DLD1 (cell line): Measurements from ENCODE around the gene XG.
"Not testable (repeated sequence)": the region's sequence is repeated elsewhere in the genome, so short reads cannot be mapped to it uniquely, and the experiment has no call there.

ENCODE experiments used
- in situ Hi-C: cut with HindIII; loops from 2 replicates; pipeline ENCODE4 v1.10.0; 2017; ENCODE audit warnings: low sequenced_read_pairs

Gene XG

DNA sequence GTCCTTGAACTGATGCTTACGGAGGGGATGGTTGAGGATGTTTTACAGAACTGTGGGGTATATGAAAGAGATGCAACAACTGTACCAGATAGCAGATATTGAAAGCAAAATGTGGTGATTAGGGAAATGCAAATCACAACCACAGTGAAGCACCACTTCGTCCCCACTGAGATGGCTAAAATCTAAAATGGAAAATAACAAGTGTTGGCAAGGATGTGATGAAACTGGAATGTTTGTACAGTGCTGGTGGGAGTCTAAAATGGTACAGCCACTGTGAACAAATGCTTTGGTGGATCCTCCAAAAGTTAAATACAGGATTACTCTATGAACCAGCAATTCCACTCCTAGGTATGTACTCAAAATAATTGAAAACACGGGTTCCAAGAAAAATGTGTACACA, 22.9 kb downstream of the XG start:
- in situ Hi-C loops, result no loop called here

DNA sequence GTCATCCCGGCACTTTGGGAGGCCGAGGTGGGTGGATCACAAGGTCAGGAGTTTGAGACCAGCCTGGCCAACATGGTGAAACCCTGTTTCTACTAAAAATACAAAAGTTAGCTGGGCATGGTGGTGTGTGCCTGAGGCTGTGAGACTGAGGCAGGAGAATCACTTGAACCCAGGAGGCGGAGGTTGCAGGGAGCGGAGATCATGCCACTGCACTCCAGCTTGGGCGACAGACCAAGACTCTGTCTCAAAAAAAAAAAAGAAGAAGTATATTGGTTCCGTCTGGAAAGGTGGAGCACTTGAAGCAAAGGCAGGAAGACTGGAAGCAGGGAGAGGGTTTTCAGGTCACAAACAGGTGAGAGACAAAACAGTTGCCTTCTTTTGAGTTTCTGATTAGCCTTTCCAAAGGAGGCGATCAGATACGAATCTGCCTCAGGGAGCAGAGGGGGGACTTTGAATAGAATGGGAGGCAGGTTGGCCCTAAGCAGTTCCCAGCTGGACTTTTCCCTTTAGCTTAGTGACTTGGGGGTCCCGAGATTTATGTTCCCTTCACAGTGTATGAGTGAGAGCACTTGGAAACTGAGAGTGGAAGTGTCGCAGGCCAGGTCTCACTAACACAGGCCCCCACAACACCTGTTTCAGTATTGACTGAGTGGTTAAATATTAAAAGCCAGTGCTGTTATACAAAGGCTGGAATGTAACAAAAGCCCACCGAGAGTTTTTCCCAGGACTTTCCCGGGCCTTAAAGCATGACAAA, 28.8 kb downstream of the XG start:
- in situ Hi-C loops, result not testable (repeated sequence)

DNA sequence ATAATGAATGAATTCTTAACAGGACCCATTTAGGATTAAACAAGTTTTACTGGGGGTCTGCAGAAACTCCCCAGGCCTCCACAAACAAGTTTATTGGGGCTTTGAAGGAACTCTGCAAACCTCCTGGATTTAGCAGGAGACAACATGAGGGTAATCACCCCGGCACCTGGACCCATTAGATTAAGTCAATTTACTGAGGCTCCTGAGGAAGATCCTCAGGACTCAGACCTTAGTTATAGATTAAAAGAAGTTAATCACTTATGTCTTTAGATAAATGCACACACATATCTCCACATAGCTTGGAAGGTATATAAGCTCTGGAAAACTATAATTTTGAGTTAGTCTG, 29.4 kb downstream of the XG start:
- in situ Hi-C loops, result no loop called here

DNA sequence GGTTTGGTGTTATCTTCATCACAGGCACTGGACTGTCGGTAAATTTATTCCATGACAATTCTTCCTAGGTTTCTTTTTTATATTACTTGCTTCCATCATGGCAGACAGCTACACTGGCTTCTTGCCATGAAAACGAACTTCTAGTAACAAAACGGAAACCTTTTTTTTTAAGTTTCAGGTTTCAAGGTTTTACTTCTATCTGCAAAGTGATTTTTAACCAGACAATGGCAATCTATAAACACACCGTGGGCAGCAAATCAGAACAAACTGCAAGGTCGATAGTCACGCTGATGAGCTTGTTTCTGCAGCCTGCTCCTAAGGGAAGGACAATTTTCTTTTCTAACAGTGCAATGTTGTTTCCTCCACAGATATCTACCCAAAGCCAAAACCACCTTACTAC, 29.9 kb downstream of the XG start:
- in situ Hi-C loops, result no loop called here

DNA sequence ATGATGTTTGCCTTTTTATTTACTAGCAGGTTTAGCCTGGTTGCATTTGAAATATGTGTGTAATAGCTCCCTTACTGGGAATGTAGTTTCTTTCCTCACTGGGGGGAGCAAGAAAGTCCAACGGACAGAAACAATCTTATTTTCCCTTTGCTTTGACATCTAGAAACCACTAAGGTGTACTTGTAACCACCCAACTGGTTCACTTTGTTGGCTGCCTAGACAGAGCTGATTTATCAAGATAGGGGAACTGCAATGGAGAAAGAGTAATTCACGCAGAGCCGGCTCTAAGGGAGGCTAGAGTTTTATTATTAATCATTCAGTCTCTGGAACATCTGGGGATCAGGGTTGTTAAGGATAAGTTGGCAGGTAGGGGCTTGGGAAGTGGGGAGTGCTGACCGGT, 30.3 kb downstream of the XG start:
- in situ Hi-C loops, result no loop called here

DNA sequence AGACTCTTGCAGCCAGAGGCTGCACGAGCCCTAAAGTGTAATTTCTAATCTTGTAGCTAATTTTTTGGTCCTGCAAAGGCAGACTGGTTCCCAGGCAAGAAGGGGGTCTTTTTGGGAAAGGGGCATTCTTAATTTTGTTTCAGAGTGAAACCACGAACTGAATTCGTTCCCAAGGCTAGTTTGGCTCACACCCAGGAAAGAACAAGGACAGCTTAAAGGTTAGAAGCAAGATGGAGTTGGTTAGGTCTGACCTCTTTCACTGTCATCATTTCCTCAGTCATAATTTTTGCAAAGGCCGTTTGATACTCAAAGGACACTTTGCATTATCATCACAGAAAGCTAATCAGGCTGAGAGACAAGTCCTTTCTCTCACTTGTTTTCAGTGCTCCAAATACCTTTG, 30.9 kb downstream of the XG start:
- in situ Hi-C loops, result no loop called here

DNA sequence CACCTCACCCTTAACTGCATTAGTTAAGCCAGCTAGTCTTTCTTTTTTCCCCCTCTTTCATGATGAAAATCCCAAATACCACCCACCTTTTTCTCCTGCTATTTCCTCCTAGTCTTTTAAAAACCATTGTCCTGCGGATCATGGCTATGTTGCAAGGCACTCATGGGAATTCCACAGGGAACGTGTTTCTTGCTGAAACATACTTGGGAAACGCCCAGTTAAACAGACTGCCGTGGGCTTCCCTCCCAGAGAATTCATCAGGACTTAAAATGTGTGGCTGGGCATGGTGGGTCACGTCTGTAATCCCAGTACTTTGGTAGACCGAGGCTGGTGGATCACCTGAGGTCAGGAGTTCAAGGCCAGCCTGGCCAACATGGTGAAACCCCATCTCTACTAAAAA, 32.2 kb downstream of the XG start:
- in situ Hi-C loops, result no loop called here

DNA sequence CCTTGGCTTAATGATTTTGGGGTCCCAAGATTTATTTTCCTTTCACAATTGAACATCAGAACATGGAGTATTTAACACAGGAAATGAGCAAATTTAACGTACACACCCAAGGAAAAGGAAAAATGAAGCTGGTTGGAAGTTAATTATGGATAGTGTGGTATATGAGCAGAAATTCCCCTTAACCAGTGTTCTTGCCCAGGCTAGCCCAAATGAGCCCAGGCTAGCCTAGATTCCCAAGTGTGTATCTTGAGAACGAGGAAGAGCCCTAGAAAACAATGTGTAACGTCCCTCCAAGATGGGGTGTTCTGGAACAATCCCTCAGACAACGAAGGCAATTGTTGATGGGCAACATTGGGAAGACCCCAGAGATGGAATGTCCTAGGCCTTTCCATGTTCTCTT, 33.7 kb downstream of the XG start:
- in situ Hi-C loops, result no loop called here

DNA sequence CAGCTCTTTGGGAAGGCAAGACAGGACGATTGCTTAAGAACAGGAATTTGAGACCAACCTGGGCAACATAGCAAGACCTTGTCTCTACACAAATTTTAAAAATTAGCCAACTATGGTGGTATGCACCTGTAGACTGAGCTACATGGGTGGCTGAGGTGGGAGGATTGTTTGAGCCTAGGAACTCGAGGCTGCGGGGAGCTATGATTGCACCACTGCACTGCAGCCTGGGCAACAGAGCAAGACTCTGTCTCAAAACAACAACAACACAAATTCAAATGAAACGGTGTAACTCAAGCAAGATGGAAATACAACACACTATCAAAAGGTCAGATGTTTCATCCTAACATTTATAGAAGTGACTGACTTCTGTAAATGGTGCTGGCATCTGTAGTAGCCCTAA, 37.1 kb downstream of the XG start:
- in situ Hi-C loops, result no loop called here

DNA sequence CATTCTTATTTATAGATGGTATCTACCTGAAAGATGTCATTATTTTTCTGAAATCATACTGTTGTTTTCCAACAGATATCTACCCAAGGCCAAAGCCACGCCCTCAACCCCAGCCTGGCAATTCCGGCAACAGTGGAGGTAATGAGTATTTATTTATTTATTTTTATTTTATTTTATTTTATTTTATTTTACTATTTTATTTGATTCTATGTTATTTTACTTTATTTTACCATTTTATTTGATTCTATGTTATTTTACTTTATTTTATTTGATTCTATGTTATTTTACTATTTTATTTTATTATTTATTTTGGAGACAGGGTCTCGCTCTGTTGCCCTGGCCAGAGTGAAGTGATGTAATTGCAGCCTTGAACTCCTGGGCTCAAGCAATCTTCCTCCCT, 37.7 kb downstream of the XG start:
- in situ Hi-C loops, result no loop called here

DNA sequence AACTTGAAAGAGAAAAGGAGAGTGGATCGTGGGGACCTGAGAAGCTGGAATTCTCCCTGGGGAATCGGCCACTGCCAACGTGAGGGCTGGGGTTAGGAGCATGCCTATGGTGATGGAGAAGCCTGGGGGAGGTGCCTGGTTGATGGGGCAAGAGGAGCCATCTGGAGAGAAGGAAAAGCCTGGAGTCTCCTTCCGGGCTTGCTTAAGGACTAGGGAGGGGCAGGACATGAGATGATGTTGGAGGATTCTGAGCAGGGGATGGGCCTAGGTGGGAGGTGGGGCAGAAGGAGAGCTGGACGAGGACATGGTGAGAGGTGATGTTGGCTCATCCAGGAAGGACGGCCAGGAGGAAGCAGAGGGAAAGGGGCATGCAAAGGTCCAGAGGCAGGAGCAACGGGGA, 41.9 kb downstream of the XG start:
- in situ Hi-C loops, result no loop called here

DNA sequence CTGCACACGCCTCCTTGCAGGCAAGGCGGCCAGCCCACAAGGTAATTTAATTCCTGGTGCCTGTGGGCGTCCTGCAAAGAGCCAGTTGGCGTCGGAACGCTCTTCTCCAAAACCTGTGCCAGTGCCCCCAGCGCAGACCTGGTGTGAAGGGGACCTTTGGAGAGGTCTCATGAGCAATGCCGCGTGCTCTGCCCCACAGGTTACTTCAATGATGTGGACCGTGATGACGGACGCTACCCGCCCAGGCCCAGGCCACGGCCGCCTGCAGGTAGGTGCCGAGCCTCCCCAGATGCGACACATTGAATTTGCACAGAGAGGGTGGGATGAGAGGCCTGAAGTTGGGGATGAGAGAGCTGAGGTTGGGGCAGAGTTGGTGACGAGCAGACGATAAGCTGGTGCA, 42.5 kb downstream of the XG start:
- in situ Hi-C loops, result no loop called here

DNA sequence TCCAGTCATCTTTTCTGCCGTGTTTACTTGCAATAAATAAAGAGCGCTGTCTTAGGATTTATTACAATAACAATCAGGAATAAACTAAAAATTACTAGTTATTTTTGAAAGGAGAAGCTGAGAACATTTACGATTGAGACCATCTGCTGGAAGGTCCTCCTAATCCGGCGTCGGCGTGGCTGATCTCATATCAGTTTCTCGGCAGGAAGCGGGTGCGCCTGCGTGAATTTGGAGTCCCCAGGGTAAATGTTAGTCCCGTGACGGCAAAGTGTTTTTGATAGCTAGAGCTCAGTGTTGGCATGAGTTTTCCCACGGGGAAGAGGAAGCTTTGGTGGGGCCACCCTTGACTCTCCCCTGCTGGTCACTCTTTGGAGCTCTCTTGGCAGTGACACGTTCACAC, 45.0 kb downstream of the XG start:
- in situ Hi-C loops, result not testable (repeated sequence)

DNA sequence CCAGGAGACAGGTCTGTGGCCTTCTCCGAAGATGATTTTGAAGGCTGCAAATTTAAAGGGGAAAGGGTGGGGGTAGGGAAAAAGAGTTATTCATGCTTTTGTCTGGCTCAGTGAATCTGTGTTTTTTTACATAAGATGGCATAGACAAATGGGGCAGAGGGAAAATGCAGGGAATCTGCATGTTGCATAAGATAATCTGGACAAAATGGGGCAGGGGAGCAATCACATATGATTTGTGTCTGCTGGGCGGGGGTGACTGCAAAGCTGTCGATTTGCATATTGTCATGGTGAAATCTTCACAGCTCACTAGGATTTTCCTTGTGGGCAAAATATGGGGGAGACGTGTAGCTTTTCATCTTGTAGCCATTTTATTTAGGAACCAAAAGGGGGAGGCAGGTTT, 47.5 kb downstream of the XG start:
- in situ Hi-C loops, result no loop called here

DNA sequence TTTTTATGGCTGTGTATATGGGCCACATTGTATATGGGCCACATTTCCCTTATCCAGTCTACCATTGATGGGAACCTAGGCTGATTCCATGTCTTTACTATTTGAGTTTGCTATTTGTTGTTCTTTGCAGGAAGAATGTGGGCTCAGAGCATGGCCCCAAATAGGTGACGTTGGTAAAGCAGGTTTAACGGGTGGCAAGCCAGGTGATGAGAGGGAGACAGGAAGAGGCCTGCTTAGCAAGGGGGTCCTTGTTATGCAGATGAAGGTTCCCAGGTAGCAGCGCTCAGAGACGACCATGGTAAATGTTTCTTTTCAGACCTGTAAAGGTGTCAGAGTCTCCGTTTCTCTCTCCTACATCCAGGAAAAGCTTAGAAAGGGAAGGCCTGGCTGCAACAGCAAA, 48.1 kb downstream of the XG start:
- in situ Hi-C loops, result loop anchor here (25.0 kb wide), 1 partner anchor 113 kb away; the partner anchor contains the start of gene CD99

DNA sequence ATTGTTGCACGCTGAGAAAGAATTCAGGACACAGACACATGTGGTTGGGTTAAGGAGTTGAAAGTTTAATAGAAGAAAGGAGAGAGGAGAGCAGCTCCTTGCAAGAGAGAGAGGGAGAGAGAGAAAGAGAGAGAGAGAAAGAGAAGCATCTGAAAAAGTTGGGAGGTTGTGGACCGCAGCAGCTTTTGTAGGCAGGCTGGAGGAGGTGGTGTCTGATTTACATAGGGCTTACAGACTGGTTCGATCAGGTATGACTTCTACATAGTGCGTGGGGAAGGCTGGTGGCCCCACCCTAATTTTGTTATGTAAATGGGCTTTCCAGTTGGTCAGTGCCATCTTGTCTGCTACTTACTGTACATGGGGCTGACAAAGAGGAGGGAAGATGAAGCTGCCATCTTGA, 49.4 kb downstream of the XG start:
- in situ Hi-C loops, result loop anchor here (25.0 kb wide), 1 partner anchor 114 kb away; the partner anchor contains the start of gene CD99

DNA sequence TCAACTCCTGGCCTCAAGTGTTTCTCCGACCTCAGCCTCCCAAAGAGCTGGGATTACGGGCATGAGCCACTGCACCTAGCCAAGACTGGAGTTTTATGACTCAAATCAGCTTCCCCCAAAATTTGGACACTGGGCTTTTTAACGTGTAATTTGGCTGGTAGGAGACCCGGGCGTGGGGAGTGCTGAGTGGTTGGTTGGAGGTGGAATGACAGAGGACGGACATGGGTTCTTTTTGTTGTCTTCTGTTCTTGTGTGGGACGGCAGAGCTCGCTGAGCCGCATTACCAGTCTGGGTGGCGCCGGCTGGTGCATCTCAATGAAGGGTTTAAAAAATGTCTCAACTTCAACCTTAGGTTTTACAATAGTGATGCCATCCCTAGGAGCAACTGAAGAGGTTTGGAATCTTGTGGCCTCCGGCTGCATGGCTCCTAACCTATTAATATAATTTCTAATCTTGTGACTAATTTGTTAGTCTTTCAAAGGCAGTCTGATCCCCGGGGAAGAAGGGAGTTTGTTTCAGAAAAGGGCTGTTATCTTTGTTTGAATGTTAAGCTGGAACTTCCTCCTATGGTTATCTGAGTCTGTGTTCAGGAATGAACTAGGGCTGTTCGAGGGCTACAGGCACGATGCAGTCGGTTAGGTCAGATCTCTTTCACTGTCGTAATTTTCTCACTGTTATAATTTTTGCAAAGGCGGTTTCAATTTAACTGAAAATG, 50.7 kb downstream of the XG start:
- in situ Hi-C loops, result loop anchor here (25.0 kb wide), 1 partner anchor 115 kb away; the partner anchor contains the start of gene CD99

DNA sequence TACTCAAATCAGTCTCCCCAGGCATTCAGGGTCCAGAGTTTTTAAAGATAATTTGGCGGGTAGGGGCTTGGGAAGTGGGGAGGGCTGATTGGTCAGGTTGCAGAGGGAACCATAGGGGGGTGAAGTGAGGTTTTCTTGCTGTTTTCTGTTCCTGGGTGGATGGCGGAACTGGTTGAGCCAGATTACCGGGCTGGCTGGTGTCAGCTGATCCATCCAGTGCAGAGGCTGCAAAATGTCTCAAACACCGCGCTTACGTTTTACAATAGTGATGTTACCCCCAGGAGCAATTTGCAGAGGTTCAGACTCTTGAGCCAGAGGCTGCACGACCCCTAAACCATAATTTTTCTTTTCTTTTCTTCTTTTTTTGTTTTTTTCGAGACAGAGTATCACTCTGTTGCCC, 51.6 kb downstream of the XG start:
- in situ Hi-C loops, result loop anchor here (25.0 kb wide), 1 partner anchor 116 kb away; the partner anchor contains the start of gene CD99

DNA sequence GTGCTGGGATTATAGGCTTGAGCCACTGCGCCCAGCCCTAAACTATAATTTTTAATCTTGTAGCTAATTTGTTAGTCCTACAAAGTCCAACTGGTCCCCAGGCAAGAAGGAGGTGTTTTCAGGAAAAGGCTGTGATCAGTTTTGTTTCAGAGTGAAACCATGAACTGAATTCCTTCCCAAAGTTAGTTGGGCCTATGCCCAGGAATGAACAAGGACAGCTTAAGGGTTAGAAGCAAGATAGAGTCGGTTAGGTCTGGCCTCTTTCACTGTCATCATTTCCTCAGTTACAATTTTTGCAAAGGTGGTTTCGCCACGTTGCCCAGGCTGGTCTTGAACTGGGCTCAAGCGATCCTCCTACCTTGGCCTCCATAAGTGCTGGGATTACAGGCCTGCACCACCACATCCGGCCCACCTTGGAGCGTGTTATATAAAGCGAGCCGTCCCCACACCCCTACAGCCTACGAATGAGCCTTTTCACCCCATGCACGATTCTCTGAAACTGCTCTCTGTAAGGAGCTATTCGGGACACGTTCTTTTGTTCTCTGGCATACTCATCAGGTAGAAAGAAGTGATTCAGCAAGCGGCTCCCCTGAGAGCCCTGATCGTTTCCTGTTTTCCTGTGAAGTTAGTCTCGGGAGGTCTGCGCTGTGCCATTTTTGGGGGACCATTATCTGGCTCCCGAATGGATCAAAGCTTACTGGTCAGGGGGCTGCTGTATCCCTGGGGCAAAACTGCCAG, 52.4 kb downstream of the XG start:
- in situ Hi-C loops, result loop anchor here (25.0 kb wide), 1 partner anchor 117 kb away; the partner anchor contains the start of gene CD99

DNA sequence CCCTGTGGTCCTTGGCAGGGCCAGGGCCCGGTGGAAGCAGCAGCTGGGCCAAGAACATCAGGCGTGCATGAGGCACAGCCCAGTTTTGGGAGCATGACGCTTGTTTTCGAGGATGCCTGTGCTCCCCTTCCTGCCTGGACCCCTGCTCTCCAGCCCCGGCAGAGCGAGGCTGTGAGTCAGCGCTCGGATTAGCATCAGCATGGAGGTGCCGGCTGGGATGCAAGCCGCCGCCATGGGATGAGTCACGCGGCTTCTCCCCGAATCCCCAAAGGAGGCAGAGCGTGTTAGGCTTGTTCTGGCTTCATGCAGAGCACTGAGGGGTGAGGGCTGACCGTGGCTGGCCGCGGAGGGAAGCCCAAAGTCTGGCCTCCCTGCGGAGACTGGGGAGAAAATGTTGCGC, 53.0 kb downstream of the XG start:
- in situ Hi-C loops, result loop anchor here (25.0 kb wide), 1 partner anchor 118 kb away; the partner anchor contains the start of gene CD99

DNA sequence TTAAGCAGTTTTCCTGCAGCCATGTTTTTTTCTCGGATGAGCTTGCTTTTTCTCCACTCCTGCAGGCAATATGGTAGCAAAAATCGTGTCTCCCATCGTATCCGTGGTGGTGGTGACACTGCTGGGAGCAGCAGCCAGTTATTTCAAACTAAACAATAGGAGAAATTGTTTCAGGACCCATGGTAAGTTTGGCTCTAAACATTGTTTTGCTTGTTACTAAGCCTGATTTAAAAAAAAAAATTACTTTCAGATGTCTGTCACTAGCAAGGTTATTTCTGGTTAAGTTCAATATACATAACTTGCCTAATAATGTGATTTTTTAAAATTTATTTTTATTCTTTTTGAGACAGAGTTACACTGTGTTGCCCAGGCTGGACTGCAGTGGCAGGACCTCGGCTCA, 59.4 kb downstream of the XG start:
- in situ Hi-C loops, result loop anchor here (25.0 kb wide), 1 partner anchor 124 kb away; the partner anchor contains the start of gene CD99
